Stimulated activated CD8-positive, alpha-beta memory T cell treated with anti-CD3 and anti-CD28 coated beads, Interleukin-12 subunit alpha, Interleukin-12 subunit beta, amount 100 ng/mL, for 4 hours (primary cell): Measurements from ENCODE around the gene RANBP3.
"Not testable (repeated sequence)": the region's sequence is repeated elsewhere in the genome, so short reads cannot be mapped to it uniquely, and the experiment has no call there.

ENCODE experiments used
- DNase-seq: peaks from one replicate; pipeline ENCODE4 v3.0.0-alpha.2; 2020; ENCODE audit warnings: low read depth

Gene RANBP3

DNA sequence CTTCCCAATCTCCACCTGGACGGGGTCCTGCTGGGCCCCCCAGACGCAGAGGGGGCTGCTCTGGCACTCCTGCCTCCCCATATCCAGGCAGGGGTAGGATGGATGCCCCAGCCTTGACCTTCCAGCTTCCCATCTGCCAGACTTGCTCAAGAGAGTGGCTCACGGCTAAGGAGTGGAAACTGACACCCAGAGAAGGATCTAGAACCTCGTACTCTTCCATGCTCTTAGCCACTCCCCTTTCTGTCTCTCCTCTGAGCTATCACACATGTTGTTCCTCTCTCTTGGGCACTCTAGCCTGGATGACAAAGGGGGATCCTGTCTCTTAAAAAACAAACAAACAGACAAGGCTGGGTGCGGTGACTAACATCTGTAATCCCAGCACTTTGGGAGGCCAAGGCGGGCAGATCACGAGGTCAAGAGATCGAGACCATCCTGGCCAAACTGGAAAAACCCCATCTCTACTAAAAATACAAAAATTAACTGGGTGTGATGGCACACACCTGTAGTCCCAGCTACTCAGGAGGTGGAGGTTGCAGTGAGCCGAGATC lies 95.4 kb downstream of the RANBP3 start:
- DNase-seq, result no peak

- DNase-seq, result no peak
These were observed 96.2 kb downstream of the RANBP3 start for GRCh38 chr19:5881543-5882299.

DNA sequence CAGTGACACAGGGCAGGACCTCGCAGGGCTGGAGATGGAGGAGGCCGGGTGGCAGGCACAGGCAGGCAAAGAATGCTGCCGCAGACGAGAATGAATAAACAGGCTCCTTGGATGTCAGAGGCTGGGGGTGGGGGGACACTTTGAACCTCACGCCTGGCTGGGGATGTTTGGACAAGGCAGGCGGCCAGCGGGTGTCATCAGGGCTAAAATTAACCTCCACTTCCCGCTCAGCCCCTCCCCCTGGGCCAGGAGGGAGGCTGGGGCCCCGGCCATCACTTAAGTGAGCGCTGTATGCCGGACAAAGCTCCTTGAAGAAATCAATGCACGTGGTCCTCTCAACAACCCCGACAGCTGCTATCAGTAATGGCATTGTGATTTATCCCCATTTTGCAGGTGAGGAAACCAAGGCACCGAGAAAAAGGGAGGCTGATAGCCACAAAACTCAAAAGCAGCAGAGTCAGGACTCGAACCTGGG lies 97.3 kb downstream of the RANBP3 start:
- DNase-seq, result no peak

DNA sequence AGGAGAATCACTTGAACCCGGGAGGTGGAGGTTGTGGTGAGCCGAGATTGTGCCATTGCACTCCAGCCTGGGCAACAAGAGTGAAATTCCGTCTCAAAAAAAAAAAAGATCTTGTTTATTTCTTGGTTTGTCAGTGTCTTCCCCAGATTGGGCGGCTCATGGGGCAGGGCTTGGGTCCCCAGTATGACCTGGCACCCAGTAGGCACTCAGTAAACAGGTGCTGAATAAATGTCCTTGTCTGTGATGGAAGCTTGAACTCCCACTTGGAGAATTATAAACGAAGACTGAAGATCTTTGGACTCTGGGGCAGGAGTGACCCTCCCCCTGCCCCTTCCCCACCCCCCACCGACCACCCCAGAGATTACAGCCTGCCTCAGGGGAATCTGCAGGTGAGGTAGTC lies 97.7 kb downstream of the RANBP3 start:
- DNase-seq, result no peak

DNA sequence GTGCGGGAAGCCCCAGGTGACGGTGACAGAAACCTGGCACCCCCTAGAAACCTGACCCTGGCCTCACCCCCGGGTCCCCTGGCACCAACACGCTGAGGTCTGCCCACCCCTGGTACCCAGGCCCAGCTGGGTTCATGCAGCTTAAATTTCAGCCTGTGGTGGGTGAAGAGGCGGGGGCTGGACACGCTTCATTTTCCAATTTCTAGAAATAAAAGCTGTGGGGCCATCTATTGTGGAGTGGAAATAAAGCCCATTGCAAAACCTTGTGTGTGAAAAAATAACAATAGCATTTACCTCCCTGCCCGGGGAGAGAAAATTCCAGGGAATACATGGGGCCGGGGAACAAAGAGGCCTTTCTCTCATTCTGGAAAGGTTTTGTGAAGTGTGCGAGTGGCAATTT lies 100.1 kb downstream of the RANBP3 start:
- no peak for DNase-seq

DNA sequence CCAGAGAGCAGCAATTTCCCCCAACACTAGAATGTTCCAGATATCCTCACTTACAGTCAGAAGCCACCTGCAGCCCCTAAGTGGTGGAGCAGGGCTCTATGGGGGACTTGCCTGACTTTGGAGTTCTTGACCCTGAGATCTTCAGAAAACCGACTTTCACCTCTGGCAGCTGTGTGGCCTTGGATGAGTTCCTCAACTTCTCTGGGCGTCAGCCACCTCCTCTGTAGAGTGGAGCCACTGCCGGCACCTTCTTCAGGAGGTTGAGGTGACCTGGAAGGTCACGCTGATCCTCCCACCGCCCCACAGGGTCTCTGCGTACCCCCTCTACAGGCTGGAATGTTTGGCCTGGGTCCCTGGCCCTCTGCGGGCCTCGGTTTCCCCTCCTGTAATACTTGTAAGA lies 100.5 kb downstream of the RANBP3 start:
- no peak for DNase-seq

- DNase-seq, result not testable (repeated sequence)
These were observed 103.4 kb downstream of the RANBP3 start for GRCh38 chr19:5874496-5874895.

DNA sequence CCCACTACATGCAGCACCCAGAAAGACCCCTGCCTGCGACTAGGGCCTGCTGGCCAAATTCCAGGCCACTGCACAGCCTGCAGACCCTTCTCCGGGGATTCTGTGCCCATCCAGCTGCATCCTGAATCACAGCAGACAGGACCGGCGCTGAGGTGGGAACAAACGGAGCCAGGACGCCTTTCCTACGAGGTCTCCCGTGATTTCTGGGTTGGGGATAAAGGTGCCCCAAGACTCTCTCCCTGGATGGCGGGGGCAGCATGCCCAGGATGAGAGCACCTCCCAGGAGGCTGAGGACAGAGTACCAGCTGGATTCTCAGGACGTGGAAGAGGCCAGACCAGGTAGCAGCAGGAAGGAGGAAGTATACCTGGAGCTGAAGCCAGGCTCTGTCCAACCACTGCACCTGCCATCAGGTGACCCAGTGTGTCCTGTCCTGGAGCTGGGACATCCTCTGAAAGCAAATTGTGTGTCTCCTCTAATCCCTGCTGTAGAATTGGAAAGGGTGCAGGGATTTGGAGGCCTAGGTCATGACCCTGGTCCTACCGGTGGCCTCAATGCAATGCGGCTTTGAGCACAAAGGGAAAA lies 104.2 kb downstream of the RANBP3 start:
- DNase-seq, result no peak

- no peak for DNase-seq
These were observed 107.0 kb downstream of the RANBP3 start for GRCh38 chr19:5870986-5871394.

DNA sequence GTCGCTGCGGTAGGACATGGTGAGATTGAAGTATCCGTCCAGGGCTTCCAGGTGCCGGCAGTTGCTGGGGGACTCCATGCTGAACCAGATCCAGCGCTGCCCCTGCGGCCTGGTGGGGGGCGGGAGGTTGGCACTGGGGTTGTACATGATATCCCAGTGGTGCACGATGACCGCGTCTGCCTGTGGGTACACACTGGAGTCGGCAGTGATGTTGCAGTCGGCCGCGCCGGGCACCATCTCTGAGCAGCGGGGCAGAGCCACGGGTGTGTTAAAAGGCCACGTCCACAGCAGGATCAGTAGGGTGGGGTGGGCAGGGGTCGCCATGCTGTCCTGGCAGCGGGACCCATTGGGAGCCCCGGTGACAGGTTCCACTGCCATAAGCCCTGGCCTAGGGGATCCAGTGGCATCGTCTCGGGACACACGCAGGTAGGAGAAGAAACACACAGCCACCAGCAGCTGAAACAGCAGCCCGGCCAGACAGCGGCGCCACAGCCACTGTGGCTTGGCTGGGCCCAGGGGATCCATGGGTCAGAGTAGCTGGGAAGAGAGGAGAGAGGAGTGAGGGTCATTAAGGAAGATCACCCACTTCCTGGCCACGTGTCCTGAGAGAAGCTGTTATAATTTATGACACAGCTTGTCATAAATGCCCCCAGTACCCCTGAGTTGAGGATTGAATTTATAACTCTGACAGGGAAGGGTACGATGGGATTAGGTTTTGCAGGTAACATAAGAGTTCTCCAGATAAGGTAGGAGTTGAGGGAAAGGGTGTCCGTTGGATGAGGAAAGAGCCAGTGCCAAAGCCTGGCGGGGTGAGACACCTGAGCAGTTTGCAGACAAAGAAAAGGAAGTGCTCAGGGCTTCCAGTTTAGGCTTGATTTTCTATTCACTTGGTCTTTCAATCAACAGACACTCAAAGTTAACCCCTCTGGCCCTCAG lies 110.5 kb downstream of the RANBP3 start:
- DNase-seq, result no peak
